SU-DHL-6 (cell line): ENCODE results near the gene AMBP.

Experiments used
- CTCF ChIP-seq: fragments of 200-600 bp; sonication (generic); IDR thresholded peaks from one replicate; pipeline ENCODE4 v1.5.1; 2017; ENCODE audit warnings: antibody characterized with exemption, mild to moderate bottlenecking, low read length, moderate library complexity; ENCODE audit not compliant: insufficient read depth, poor library complexity, severe bottlenecking
- EZH2phosphoT487 ChIP-seq: fragments of 200-600 bp; sonication (generic), shearing (Covaris generic); conservative IDR thresholded peaks from 2 replicates; pipeline ENCODE4 v1.6.1; 2018; ENCODE audit warnings: mild to moderate bottlenecking, antibody characterized with exemption, low read length, moderate library complexity, mixed read lengths

DNA sequence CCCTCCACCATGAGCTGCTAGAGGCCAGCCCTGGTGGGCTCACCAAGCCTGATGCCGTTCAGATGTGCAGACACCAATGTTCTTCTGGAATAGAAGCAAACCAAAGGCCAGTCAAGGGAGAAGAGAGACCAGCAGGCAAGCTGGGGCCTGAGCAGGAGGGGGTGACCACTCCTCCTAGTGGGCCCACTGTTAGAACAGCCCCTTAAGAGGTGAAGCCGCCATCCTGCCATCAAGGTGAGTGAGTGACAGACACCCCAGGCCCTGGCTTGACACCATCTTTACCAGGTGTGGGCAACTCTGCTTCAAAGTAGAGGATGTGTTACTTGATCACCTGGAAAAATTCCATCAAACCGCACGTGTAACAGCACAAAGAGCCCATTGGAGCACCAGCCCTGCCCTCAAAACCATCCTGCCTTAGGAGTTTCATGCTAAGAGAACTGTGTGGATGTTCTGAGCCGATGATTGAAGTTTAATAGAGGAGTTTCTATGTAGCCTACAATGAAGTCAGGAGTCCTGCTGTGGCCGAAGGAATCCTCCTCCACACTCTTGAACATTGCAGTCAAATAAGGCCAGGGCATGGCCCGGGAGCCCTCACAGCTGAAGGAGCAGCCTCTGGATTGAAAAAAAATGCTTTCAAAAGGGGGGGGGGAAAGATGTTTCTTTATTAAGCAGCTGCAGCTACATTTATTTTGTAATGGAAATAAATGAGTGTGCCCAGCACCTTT lies 20.8 kb downstream of the AMBP start:
- TF ChIP-seq CTCF (no peak), EZH2phosphoT487 (no peak)
